ENCODE results near the gene LRRC46. TPM values are rescaled to one million over a fixed set of nuclear protein-coding genes. Genes with fewer than 3 reads are reported as not detected.

Gene LRRC46
- total and polyA plus RNA-seq, 2 of the 4 experiments (the other 2 are of a cell fraction): 0.77 TPM; not detected in 1

GRCh38 chr17:47875011-47875985, 43.8 kb downstream of the LRRC46 start (continued):
- no peak for TF ChIP-seq CEBPB (IDR thresholded peaks at IDR 0.05; ENCODE audit: low read depth, low read length)
- TF ChIP-seq MAZ (IDR thresholded peaks at IDR 0.05; ENCODE audit: borderline replicate concordance, low read depth, low read length): no peak
- TF ChIP-seq FOS (IDR thresholded peaks at IDR 0.05; ENCODE audit: low read depth, low read length): no peak

GRCh38 chr17:47877368-47878034, 46.0 kb downstream of the LRRC46 start:
- Histone ChIP-seq H3K9ac (ENCODE audit: low read depth, low read length) (no peak overlapping the region), H2BK15ac (ENCODE audit: low read depth, low read length) (no peak overlapping the region; the same call in 2 of the 3 replicates), H2BK5ac (ENCODE audit: low read depth, low read length, poor library complexity, severe bottlenecking) (no peak overlapping the region), H3K9me1 (ENCODE audit: insufficient read depth, low read length) (no peaks in the 10 kb centered on the region), H3K27me3 (ENCODE audit: control insufficient read depth, insufficient read depth, low read length) (peaks cover 20% of the 10 kb centered on the region), H3K36me3 (ENCODE audit: control insufficient read depth, insufficient read depth, low read length) (no peaks in the 10 kb centered on the region), H3K9me3 (ENCODE audit: control insufficient read depth, insufficient read depth, low read length) (no peaks in the 10 kb centered on the region), H3K23ac (ENCODE audit: low read depth, low read length) (no peak overlapping the region), H3K56ac (ENCODE audit: extremely low read depth, insufficient read depth, low read length) (no peak overlapping the region), H3K18ac (ENCODE audit: low read depth, low read length) (peak overlapping the region; percentile 6; the same call in 1 of the 2 replicates), H3K14ac (replicated peaks; ENCODE audit: low read depth, low read length) (no peak overlapping the region), H2AK5ac (ENCODE audit: low read depth, low read length) (peak overlapping the region; percentile 60; the same call in 1 of the 2 replicates), H2AK9ac (replicated peaks; ENCODE audit: low read depth, low read length, poor library complexity) (peak overlapping the region; percentile 44), H4K5ac (ENCODE audit: low read depth, low read length) (peak overlapping the region; percentile 30; the same call in 1 of the 2 replicates), H4K91ac (ENCODE audit: insufficient read depth, low read depth, low read length) (no peak overlapping the region; the same call in 1 of the 2 replicates), H3K27ac (ENCODE audit: insufficient read depth, low read length) (no peak overlapping the region), H4K8ac (ENCODE audit: low read depth in 2 of 2, low read length in 2 of 2) (peak overlapping the region in 1 of 2 experiments; percentile 16; a peak in 2 of 4 replicates), H3K4me2 (ENCODE audit: low read depth, low read length) (no peak overlapping the region), H3K4me1 (ENCODE audit: control insufficient read depth, insufficient read depth, low read length) (peaks cover 19% of the 10 kb centered on the region), H3K4ac (ENCODE audit: low read depth, low read length) (0 out of 2 replicates have a peak overlapping the region, but pooled peaks have one; percentile 11), H2BK20ac (ENCODE audit: low read depth, low read length) (no peak overlapping the region), H3K79me1 (ENCODE audit: low read depth in 1 of 2, low read length in 2 of 2) (no peaks in the 10 kb centered on the region), H3K4me3 (ENCODE audit: insufficient read depth, low read depth, low read length) (no peak overlapping the region), H4K20me1 (ENCODE audit: insufficient read depth, low read length) (no peaks in the 10 kb centered on the region), H2BK120ac (ENCODE audit: low read depth, low read length) (no peak overlapping the region), H2AFZ (replicated peaks; ENCODE audit: low read length, poor library complexity) (peak overlapping the region; percentile 66)
- POLR2A ChIA-PET (ENCODE audit: unreplicated experiment): no interaction called here
- CTCF ChIA-PET: no interaction called here
- no peak for TF ChIP-seq NFE2L2 (IDR thresholded peaks at IDR 0.05; ENCODE audit: low read depth, low read length)
- no peak for TF ChIP-seq MAZ (IDR thresholded peaks at IDR 0.05; ENCODE audit: borderline replicate concordance, low read depth, low read length)
- TF ChIP-seq CHD1 (IDR thresholded peaks at IDR 0.05; ENCODE audit: low read depth, low read length): no peak
- no peak for TF ChIP-seq MXI1 (IDR thresholded peaks at IDR 0.05; ENCODE audit: borderline replicate concordance, low read depth, low read length)
- no peak for TF ChIP-seq RCOR1 (IDR thresholded peaks at IDR 0.05; ENCODE audit: insufficient replicate concordance, low read length)
- no peak for TF ChIP-seq POLR2A (IDR thresholded peaks at IDR 0.05; ENCODE audit: low read depth, low read length)
- no peak for TF ChIP-seq USF2 (IDR thresholded peaks at IDR 0.05; ENCODE audit: low read depth, low read length)
- TF ChIP-seq CEBPB (IDR thresholded peaks at IDR 0.05; ENCODE audit: low read depth, low read length): no peak
- TF ChIP-seq RAD21 (IDR thresholded peaks at IDR 0.05; ENCODE audit: low read length): no peak
- TF ChIP-seq BHLHE40 (IDR thresholded peaks at IDR 0.05; ENCODE audit: low read depth, low read length): no peak
- TF ChIP-seq CTCF (conservative IDR thresholded peaks at IDR 0.05; ENCODE audit: low read depth, low read length): no peak
- in situ Hi-C loops (cut with MboI; ENCODE audit: low sequenced_read_pairs): no loop called here
- ATAC-seq (ENCODE audit: low read depth) (no peak), DNase-seq (no peak)
- no TSS peak for BruUV-seq (replicated peaks)
- dilution Hi-C loops (cut with HindIII; ENCODE audit: low sequenced_read_pairs, unreplicated experiment): no loop called here
- no CpG with 5 or more reads among the region's 9 CpGs for WGBS, 2 experiments (ENCODE audit: extremely low coverage in 2 of 2, insufficient read length in 1 of 2)
- intact Hi-C loops (cut with micrococcal nuclease): no loop called here

All from IMR-90 (cell line).